ENCODE measurements around the gene CLEC1A.

The CLEC1A gene

GRCh38 chr12:10086387-10086786, 12.4 kb downstream of the CLEC1A start:
- Histone ChIP-seq H2BK12ac (ENCODE audit: low read length) (no peak overlapping the region), H3K4me1 (ENCODE audit: control insufficient read depth in 1 of 2, insufficient read depth in 2 of 2, low read length in 2 of 2) (no peaks in the 10 kb centered on the region), H4K12ac (ENCODE audit: low read depth, low read length) (no peak overlapping the region), H2BK5ac (ENCODE audit: low read depth, low read length, poor library complexity) (no peak overlapping the region), H3K4me3 (ENCODE audit: low read depth, low read length) (no peak overlapping the region), H3K23ac (ENCODE audit: low read length) (no peak overlapping the region), H3K18ac (ENCODE audit: low read length) (no peak overlapping the region), H2AFZ (ENCODE audit: insufficient read depth, low read length, poor library complexity) (no peak overlapping the region), H3K4ac (ENCODE audit: low read depth, low read length) (no peak overlapping the region), H4K8ac (ENCODE audit: low read depth, low read length) (no peak overlapping the region), H3K9ac (ENCODE audit: low read length) (no peak overlapping the region), H3K4me2 (ENCODE audit: low read length) (no peak overlapping the region), H2BK120ac (ENCODE audit: insufficient read depth, low read length, poor library complexity) (no peak overlapping the region), H2AK5ac (ENCODE audit: low read length) (no peak overlapping the region), H3K27ac (ENCODE audit: low read depth, low read length) (no peak overlapping the region), H4K91ac (ENCODE audit: low read depth, low read length) (no peak overlapping the region), H3K9me3 (ENCODE audit: insufficient read depth, low read depth, low read length) (peaks cover 2% of the 10 kb centered on the region), H3K79me2 (ENCODE audit: control insufficient read depth, insufficient read depth, low read length, poor library complexity) (no peaks in the 10 kb centered on the region), H3K27me3 (ENCODE audit: insufficient read depth, low read length) (no peaks in the 10 kb centered on the region), H3K36me3 (ENCODE audit: control insufficient read depth in 1 of 2, insufficient read depth in 2 of 2, low read length in 2 of 2) (no peaks in the 10 kb centered on the region), H3K79me1 (ENCODE audit: low read length) (no peaks in the 10 kb centered on the region), H3K14ac (ENCODE audit: low read length) (no peak overlapping the region)
- WGBS (ENCODE audit: extremely low coverage, insufficient coverage, insufficient read length), result no CpG with 5 or more reads among the region's 3 CpGs
- no peak for DNase-seq

GRCh38 chr12:10084733-10085132, 14.1 kb downstream of the CLEC1A start:
- Histone ChIP-seq H2AFZ (ENCODE audit: insufficient read depth, low read length, poor library complexity) (no peak overlapping the region), H3K79me1 (ENCODE audit: low read length) (no peaks in the 10 kb centered on the region), H3K14ac (ENCODE audit: low read length) (no peak overlapping the region), H4K8ac (ENCODE audit: low read depth, low read length) (no peak overlapping the region), H3K27ac (ENCODE audit: low read depth, low read length) (no peak overlapping the region), H3K36me3 (ENCODE audit: control insufficient read depth in 1 of 2, insufficient read depth in 2 of 2, low read length in 2 of 2) (no peaks in the 10 kb centered on the region), H3K4me3 (ENCODE audit: low read depth, low read length) (no peak overlapping the region), H3K9me3 (ENCODE audit: insufficient read depth, low read depth, low read length) (peaks cover 2% of the 10 kb centered on the region), H3K18ac (ENCODE audit: low read length) (no peak overlapping the region), H3K9ac (ENCODE audit: low read length) (no peak overlapping the region), H3K27me3 (ENCODE audit: insufficient read depth, low read length) (no peaks in the 10 kb centered on the region), H2BK12ac (ENCODE audit: low read length) (no peak overlapping the region), H2BK5ac (ENCODE audit: low read depth, low read length, poor library complexity) (no peak overlapping the region), H3K4ac (ENCODE audit: low read depth, low read length) (no peak overlapping the region), H3K4me2 (ENCODE audit: low read length) (no peak overlapping the region), H3K4me1 (ENCODE audit: control insufficient read depth in 1 of 2, insufficient read depth in 2 of 2, low read length in 2 of 2) (no peaks in the 10 kb centered on the region), H4K12ac (ENCODE audit: low read depth, low read length) (no peak overlapping the region), H3K79me2 (ENCODE audit: control insufficient read depth, insufficient read depth, low read length, poor library complexity) (no peaks in the 10 kb centered on the region), H2BK120ac (ENCODE audit: insufficient read depth, low read length, poor library complexity) (no peak overlapping the region), H4K91ac (ENCODE audit: low read depth, low read length) (no peak overlapping the region), H2AK5ac (ENCODE audit: low read length) (no peak overlapping the region), H3K23ac (ENCODE audit: low read length) (no peak overlapping the region)
- WGBS (ENCODE audit: extremely low coverage, insufficient coverage, insufficient read length), result no CpG with 5 or more reads among the region's 6 CpGs
- no peak for DNase-seq

GRCh38 chr12:10082117-10082874, 16.5 kb downstream of the CLEC1A start:
- no peak overlapping the region for H4K91ac ChIP-seq (ENCODE audit: low read depth, low read length)
- H3K4me3 ChIP-seq (ENCODE audit: low read depth, low read length), result no peak overlapping the region
- H4K8ac ChIP-seq (ENCODE audit: low read depth, low read length), result no peak overlapping the region
- no peak overlapping the region for H3K18ac ChIP-seq (ENCODE audit: low read length)
- no peak overlapping the region for H3K9ac ChIP-seq (ENCODE audit: low read length)
- no peak overlapping the region for H3K14ac ChIP-seq (ENCODE audit: low read length)
- no peaks in the 10 kb centered on the region for H3K27me3 ChIP-seq (ENCODE audit: insufficient read depth, low read length)
- H3K23ac ChIP-seq (ENCODE audit: low read length), result no peak overlapping the region
- H2BK12ac ChIP-seq (ENCODE audit: low read length), result no peak overlapping the region
- no CpG with 5 or more reads among the region's 5 CpGs for WGBS (ENCODE audit: extremely low coverage, insufficient coverage, insufficient read length)
- H2AFZ ChIP-seq (ENCODE audit: insufficient read depth, low read length, poor library complexity), result no peak overlapping the region
- H3K9me3 ChIP-seq (ENCODE audit: insufficient read depth, low read depth, low read length), result peaks cover 2% of the 10 kb centered on the region
- no peaks in the 10 kb centered on the region for H3K79me2 ChIP-seq (ENCODE audit: control insufficient read depth, insufficient read depth, low read length, poor library complexity)
- no peak overlapping the region for H2BK5ac ChIP-seq (ENCODE audit: low read depth, low read length, poor library complexity)
- no peak overlapping the region for H3K27ac ChIP-seq (ENCODE audit: low read depth, low read length)
- no peaks in the 10 kb centered on the region for H3K79me1 ChIP-seq (ENCODE audit: low read length)
- no peak overlapping the region for H2BK120ac ChIP-seq (ENCODE audit: insufficient read depth, low read length, poor library complexity)
- no peaks in the 10 kb centered on the region for H3K36me3 ChIP-seq (ENCODE audit: control insufficient read depth in 1 of 2, insufficient read depth in 2 of 2, low read length in 2 of 2)
- no peak overlapping the region for H2AK5ac ChIP-seq (ENCODE audit: low read length)
- H3K4me2 ChIP-seq (ENCODE audit: low read length), result no peak overlapping the region
- H3K4ac ChIP-seq (ENCODE audit: low read depth, low read length), result no peak overlapping the region
- H3K4me1 ChIP-seq (ENCODE audit: control insufficient read depth in 1 of 2, insufficient read depth in 2 of 2, low read length in 2 of 2), result no peaks in the 10 kb centered on the region
- no peak for DNase-seq
- H4K12ac ChIP-seq (ENCODE audit: low read depth, low read length), result no peak overlapping the region

GRCh38 chr12:10075451-10075850, 23.3 kb downstream of the CLEC1A start:
- H3K9me3 ChIP-seq (ENCODE audit: insufficient read depth, low read depth, low read length), result no peaks in the 10 kb centered on the region
- no peak overlapping the region for H3K27ac ChIP-seq (ENCODE audit: low read depth, low read length)
- H4K8ac ChIP-seq (ENCODE audit: low read depth, low read length), result no peak overlapping the region
- no peak overlapping the region for H3K18ac ChIP-seq (ENCODE audit: low read length)
- H3K14ac ChIP-seq (ENCODE audit: low read length), result no peak overlapping the region
- H3K4me2 ChIP-seq (ENCODE audit: low read length), result no peak overlapping the region
- no peak overlapping the region for H2AK5ac ChIP-seq (ENCODE audit: low read length)
- H4K12ac ChIP-seq (ENCODE audit: low read depth, low read length), result no peak overlapping the region
- DNase-seq, result no peak
- no peak overlapping the region for H2AFZ ChIP-seq (ENCODE audit: insufficient read depth, low read length, poor library complexity)
- H3K27me3 ChIP-seq (ENCODE audit: insufficient read depth, low read length), result no peaks in the 10 kb centered on the region
- peaks cover 0 to 2% of the 10 kb centered on the region in 2 experiments for H3K4me1 ChIP-seq (ENCODE audit: control insufficient read depth in 1 of 2, insufficient read depth in 2 of 2, low read length in 2 of 2)
- no peak overlapping the region for H2BK120ac ChIP-seq (ENCODE audit: insufficient read depth, low read length, poor library complexity)
- no peak overlapping the region for H4K91ac ChIP-seq (ENCODE audit: low read depth, low read length)
- peaks cover 0 to 2% of the 10 kb centered on the region in 2 experiments for H3K36me3 ChIP-seq (ENCODE audit: control insufficient read depth in 1 of 2, insufficient read depth in 2 of 2, low read length in 2 of 2)
- H2BK12ac ChIP-seq (ENCODE audit: low read length), result no peak overlapping the region
- H3K79me1 ChIP-seq (ENCODE audit: low read length), result no peaks in the 10 kb centered on the region
- no peak overlapping the region for H3K4me3 ChIP-seq (ENCODE audit: low read depth, low read length)
- no peak overlapping the region for H3K23ac ChIP-seq (ENCODE audit: low read length)
- H3K79me2 ChIP-seq (ENCODE audit: control insufficient read depth, insufficient read depth, low read length, poor library complexity), result no peaks in the 10 kb centered on the region
- no peak overlapping the region for H2BK5ac ChIP-seq (ENCODE audit: low read depth, low read length, poor library complexity)
- no peak overlapping the region for H3K4ac ChIP-seq (ENCODE audit: low read depth, low read length)
- H3K9ac ChIP-seq (ENCODE audit: low read length), result no peak overlapping the region
